GM13976 (cell line): ENCODE data around the gene ZBTB43.
"Not testable (repeated sequence)": the region's sequence is repeated elsewhere in the genome, so short reads cannot be mapped to it uniquely, and the experiment has no call there.

Experiments used
- DNase-seq: peaks from one replicate; pipeline ENCODE4 v3.0.0; 2012; ENCODE audit warnings: low spot score
- in situ Hi-C: fragments of 300-500 bp; cut with MboI; formaldehyde crosslinking; loops from one replicate; pipeline ENCODE4 v1.12.0; 2022; ENCODE audit warnings: low sequenced_read_pairs, mixed read lengths, inconsistent platforms; ENCODE audit not compliant: unreplicated experiment
- TF ChIP-seq, protein P1 (sequence below): IDR thresholded peaks from 2 replicates; pipeline ENCODE4 v1.5.1; 2012; ENCODE audit warnings: borderline replicate concordance, mild to moderate bottlenecking; ENCODE audit not compliant: insufficient read depth; ENCODE audit errors: extremely low read depth, missing control alignments, control extremely low read depth

ZBTB43 gene

GRCh38 chr9:126813072-126813471 lies 8.2 kb downstream of the ZBTB43 start:
- TF ChIP-seq, protein P1, sequence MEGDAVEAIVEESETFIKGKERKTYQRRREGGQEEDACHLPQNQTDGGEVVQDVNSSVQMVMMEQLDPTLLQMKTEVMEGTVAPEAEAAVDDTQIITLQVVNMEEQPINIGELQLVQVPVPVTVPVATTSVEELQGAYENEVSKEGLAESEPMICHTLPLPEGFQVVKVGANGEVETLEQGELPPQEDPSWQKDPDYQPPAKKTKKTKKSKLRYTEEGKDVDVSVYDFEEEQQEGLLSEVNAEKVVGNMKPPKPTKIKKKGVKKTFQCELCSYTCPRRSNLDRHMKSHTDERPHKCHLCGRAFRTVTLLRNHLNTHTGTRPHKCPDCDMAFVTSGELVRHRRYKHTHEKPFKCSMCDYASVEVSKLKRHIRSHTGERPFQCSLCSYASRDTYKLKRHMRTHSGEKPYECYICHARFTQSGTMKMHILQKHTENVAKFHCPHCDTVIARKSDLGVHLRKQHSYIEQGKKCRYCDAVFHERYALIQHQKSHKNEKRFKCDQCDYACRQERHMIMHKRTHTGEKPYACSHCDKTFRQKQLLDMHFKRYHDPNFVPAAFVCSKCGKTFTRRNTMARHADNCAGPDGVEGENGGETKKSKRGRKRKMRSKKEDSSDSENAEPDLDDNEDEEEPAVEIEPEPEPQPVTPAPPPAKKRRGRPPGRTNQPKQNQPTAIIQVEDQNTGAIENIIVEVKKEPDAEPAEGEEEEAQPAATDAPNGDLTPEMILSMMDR: no peak
- in situ Hi-C loops: no loop called here
- DNase-seq: no peak

DNA sequence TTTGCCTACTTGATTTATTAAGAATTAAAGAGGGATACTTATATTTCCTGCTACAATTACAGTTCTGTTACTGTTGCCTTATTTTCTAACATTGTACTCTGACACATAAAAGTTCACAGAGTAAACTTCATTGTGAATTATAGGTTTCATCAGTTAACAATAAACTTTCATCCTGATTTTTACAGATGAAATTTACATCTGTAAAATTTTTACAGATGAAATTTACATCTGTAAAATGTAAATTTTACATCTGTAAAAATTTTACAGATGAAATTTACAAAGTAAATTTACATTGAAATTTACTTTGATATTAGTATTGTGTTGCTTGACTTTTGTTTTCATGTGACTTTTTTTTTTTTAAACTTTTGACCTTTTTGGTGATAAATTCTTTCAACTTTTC lies 9.3 kb downstream of the ZBTB43 start:
- in situ Hi-C loops: no loop called here
- DNase-seq: no peak
- TF ChIP-seq, protein P1: no peak

- in situ Hi-C loops: not testable (repeated sequence)
Measured at GRCh38 chr9:126817615-126818014, 12.8 kb downstream of the ZBTB43 start.

GRCh38 chr9:126818482-126818881 lies 13.6 kb downstream of the ZBTB43 start:
- DNase-seq: no peak
- TF ChIP-seq, protein P1: no peak
- in situ Hi-C loops: no loop called here

More at GRCh38 chr9:126817615-126818014, 12.8 kb downstream of the ZBTB43 start:
- DNase-seq: not testable (repeated sequence)

DNA sequence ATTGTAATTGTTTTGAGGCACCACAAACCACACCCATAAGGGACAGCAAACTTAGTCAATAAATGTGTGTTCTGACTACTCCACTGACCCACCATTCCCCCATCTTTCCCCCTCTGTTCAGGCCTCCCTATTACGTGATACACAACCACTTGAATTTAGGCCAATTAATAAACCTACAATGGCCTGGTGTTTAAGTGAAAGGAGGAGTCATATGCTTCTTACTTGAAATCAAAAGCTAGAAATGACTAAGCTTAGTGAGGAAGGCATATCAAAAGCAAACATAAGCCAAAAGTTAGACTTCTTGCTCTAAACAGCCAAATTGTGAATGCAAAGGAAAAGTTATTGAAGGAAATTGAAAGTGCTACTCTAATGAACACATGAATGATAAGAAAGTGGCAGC lies 14.6 kb downstream of the ZBTB43 start:
- in situ Hi-C loops: no loop called here
- TF ChIP-seq, protein P1: no peak
- DNase-seq: no peak

GRCh38 chr9:126822278-126822677 lies 17.4 kb downstream of the ZBTB43 start:
- in situ Hi-C loops: no loop called here
- DNase-seq: no peak

GRCh38 chr9:126822873-126823272 lies 18.0 kb downstream of the ZBTB43 start:
- TF ChIP-seq, protein P1: no peak
- in situ Hi-C loops: no loop called here
- no peak for DNase-seq

More at GRCh38 chr9:126822278-126822677, 17.4 kb downstream of the ZBTB43 start:
- TF ChIP-seq, protein P1: no peak

DNA sequence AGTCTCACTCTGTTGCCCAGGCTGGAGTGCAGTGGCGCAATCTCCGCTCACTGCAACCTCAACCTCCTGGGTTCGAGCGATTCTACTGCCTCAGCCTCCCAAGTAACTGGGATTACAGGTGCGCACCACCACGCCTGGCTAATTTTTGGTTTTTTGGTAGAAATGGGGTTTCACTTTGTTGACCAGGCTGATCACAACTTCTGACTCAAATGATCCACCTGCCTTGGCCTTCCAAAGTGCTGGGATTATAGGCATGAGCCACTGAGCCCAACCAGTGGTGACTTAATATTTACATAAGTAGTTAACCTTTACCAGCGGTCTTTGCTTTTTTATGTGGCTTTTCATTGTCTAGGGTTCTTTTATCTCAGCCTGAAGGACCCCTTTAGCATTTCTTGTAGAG lies 19.2 kb downstream of the ZBTB43 start:
- in situ Hi-C loops, DNase-seq: not testable (repeated sequence)
